SK-N-MC (cell line): Measurements from ENCODE around the gene NDUFB7.

Experiments
- EZH2 ChIP-seq: fragments of 200-600 bp; sonication (generic); IDR thresholded peaks from one replicate; pipeline ENCODE4 v1.6.1; 2017; ENCODE audit warnings: antibody characterized with exemption
- FOXP2 ChIP-seq: optimal IDR thresholded peaks from 2 replicates; pipeline ENCODE3; 2011; ENCODE audit warnings: mild to moderate bottlenecking, moderate library complexity; ENCODE audit not compliant: insufficient read depth; ENCODE audit errors: extremely low read length, control extremely low read depth
- POLR2AphosphoS5 ChIP-seq: IDR thresholded peaks from 2 replicates; pipeline ENCODE4 v1.6.1; 2012; ENCODE audit warnings: mild to moderate bottlenecking, low read depth, low read length, borderline replicate concordance

DNA sequence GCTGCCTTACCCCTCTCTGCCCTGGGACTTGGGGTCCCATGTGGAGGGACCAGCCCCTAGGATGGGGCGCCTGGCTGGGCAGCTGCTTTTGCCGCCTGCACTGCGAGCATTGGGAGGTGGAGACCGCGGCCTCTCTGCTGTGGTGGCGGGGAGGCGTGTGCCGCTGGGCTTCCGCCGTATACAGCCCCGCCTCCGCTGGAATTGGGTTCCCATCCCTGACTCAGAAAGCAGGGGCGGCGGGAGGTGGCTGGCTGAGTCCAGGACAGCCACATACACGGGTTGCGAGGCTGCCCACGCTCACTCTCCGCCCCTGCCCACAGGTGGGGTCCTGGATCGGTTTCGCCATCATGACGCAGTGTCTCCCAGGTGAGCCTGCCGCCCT, 6.6 kb downstream of the NDUFB7 start:
- TF ChIP-seq EZH2 (no peak), POLR2AphosphoS5 (no peak), FOXP2 (no peak)
